WERI-Rb-1 (cell line): ENCODE data around the gene ASB17.
"Not testable (repeated sequence)": the region's sequence is repeated elsewhere in the genome, so short reads cannot be mapped to it uniquely, and the experiment has no call there.

Experiments
- DNase-seq: peaks from one replicate; pipeline ENCODE4 v3.0.0-alpha.2; 2020
- H3K27ac ChIP-seq: fragments of 250-450 bp; sonication (Bioruptor Pico); 2 replicates; pipeline ENCODE4 v1.5.1; 2020; ENCODE audit warnings: mild to moderate bottlenecking, moderate library complexity
- H3K27me3 ChIP-seq: fragments of 250-450 bp; sonication (Bioruptor Pico); 2 replicates; pipeline ENCODE4 v1.5.1; 2021; ENCODE audit warnings: mild to moderate bottlenecking, low read depth, moderate library complexity; ENCODE audit not compliant: insufficient read depth, severe bottlenecking
- H3K36me3 ChIP-seq: fragments of 250-450 bp; sonication (Bioruptor Pico); 2 replicates; pipeline ENCODE4 v1.5.1; 2020; ENCODE audit warnings: mild to moderate bottlenecking, moderate library complexity
- H3K4me3 ChIP-seq: 2 replicates; pipeline ENCODE4 v1.5.1; 2011; ENCODE audit warnings: low read depth, mild to moderate bottlenecking, control low read depth, low read length
- H3K9me3 ChIP-seq: fragments of 250-450 bp; sonication (Bioruptor Pico); 2 replicates; pipeline ENCODE4 v1.5.1; 2021; ENCODE audit warnings: mild to moderate bottlenecking, moderate library complexity; ENCODE audit not compliant: severe bottlenecking
- CTCF ChIP-seq: IDR thresholded peaks from 2 replicates; pipeline ENCODE4 v1.5.1; 2011; ENCODE audit warnings: low read depth, mild to moderate bottlenecking, control low read depth, inconsistent platforms, low read length

ASB17 gene

GRCh38 chr1:75964760-75965408 is 32.7 kb upstream of the ASB17 start:
- H3K4me3 ChIP-seq: no peak overlapping the region
- H3K27me3 ChIP-seq: no peaks in the 10 kb centered on the region
- no peak overlapping the region for H3K27ac ChIP-seq
- no peaks in the 10 kb centered on the region for H3K9me3 ChIP-seq
- H3K36me3 ChIP-seq: no peaks in the 10 kb centered on the region
- no peak for TF ChIP-seq CTCF
- no peak for DNase-seq

GRCh38 chr1:75964110-75964759 is 32.0 kb upstream of the ASB17 start:
- H3K27me3 ChIP-seq, H3K9me3 ChIP-seq, H3K27ac ChIP-seq, H3K4me3 ChIP-seq, H3K36me3 ChIP-seq: not testable (repeated sequence)
- DNase-seq: peak; percentile 25

GRCh38 chr1:75954586-75954985 is 22.4 kb upstream of the ASB17 start:
- H3K36me3 ChIP-seq: no peaks in the 10 kb centered on the region
- no peak overlapping the region for H3K27ac ChIP-seq
- H3K4me3 ChIP-seq: no peak overlapping the region
- DNase-seq: no peak
- no peaks in the 10 kb centered on the region for H3K9me3 ChIP-seq
- TF ChIP-seq CTCF: no peak
- H3K27me3 ChIP-seq: no peaks in the 10 kb centered on the region

- H3K27me3 ChIP-seq: no peaks in the 10 kb centered on the region
- H3K27ac ChIP-seq: no peak overlapping the region
- H3K4me3 ChIP-seq: no peak overlapping the region
- DNase-seq: no peak
- TF ChIP-seq CTCF: no peak
- H3K9me3 ChIP-seq: no peaks in the 10 kb centered on the region
- no peaks in the 10 kb centered on the region for H3K36me3 ChIP-seq
These were observed 21.3 kb upstream of the ASB17 start for GRCh38 chr1:75953461-75953860.

GRCh38 chr1:75952016-75952415 is 19.8 kb upstream of the ASB17 start:
- TF ChIP-seq CTCF: no peak
- Histone ChIP-seq H3K4me3 (no peak overlapping the region), H3K27ac (no peak overlapping the region), H3K36me3 (no peaks in the 10 kb centered on the region), H3K9me3 (no peaks in the 10 kb centered on the region), H3K27me3 (no peaks in the 10 kb centered on the region)
- DNase-seq: no peak

- no peaks in the 10 kb centered on the region for H3K9me3 ChIP-seq
- H3K4me3 ChIP-seq: no peak overlapping the region
- H3K36me3 ChIP-seq: no peaks in the 10 kb centered on the region
- no peak for TF ChIP-seq CTCF
- DNase-seq: no peak
- no peaks in the 10 kb centered on the region for H3K27me3 ChIP-seq
- H3K27ac ChIP-seq: no peak overlapping the region
These were observed 18.0 kb upstream of the ASB17 start for GRCh38 chr1:75950176-75950575.

- H3K4me3 ChIP-seq, DNase-seq, H3K9me3 ChIP-seq, H3K27ac ChIP-seq, H3K36me3 ChIP-seq, H3K27me3 ChIP-seq: not testable (repeated sequence)
These were observed 10.8 kb upstream of the ASB17 start for GRCh38 chr1:75943037-75943436.
